GM19328 (cell line): ENCODE results near the gene GGPS1.
"Not testable (repeated sequence)": the region's sequence is repeated elsewhere in the genome, so short reads cannot be mapped to it uniquely, and the experiment has no call there.

Source experiments
- ATAC-seq: cut with Tn5 transposase; IDR thresholded peaks from one replicate; pipeline ENCODE4 v1.9.1; 2021; ENCODE audit warnings: mild to moderate bottlenecking, moderate library complexity; ENCODE audit not compliant: unreplicated experiment

Gene GGPS1

DNA sequence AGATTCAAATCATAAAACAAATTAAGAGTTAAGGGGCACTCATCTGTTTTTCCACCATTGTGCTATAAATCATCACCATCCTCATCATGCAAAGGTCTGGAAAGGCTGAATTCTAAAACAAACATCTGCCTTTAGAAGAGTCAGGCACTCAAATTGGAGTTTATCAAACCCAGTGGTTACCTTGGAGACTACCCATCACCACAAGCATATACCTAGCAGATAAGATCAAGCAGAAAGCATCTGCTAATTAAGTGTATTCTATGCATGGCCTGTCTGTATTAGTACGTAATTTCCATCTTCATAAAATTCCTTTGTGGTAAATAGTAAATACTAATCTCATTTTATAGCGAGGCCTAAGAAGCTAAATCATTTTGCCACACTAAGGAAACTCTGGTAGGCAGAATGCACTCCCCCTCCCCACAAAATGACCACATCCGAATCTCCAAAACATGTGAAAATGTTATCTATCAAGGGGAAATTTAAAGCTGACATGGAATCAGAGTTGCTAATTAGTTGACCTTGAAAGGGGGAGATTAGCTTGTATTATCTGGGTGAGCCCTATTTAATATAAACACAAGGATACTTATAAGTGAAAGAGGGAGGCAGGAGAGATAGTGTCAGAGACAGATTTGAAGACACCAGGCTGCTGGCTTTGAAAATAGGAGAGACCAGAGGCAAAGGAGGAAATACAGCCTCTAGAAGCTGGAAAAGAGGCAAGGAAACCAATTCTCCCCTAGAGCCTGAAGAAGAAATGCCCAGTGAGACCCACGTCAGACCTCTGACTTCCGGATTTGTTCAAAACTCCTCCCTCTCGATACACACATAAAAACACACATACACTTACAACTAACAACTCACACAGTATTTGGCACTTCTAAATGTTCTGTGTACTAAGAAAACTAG, 23.6 kb upstream of the GGPS1 start:
- ATAC-seq: no peak

DNA sequence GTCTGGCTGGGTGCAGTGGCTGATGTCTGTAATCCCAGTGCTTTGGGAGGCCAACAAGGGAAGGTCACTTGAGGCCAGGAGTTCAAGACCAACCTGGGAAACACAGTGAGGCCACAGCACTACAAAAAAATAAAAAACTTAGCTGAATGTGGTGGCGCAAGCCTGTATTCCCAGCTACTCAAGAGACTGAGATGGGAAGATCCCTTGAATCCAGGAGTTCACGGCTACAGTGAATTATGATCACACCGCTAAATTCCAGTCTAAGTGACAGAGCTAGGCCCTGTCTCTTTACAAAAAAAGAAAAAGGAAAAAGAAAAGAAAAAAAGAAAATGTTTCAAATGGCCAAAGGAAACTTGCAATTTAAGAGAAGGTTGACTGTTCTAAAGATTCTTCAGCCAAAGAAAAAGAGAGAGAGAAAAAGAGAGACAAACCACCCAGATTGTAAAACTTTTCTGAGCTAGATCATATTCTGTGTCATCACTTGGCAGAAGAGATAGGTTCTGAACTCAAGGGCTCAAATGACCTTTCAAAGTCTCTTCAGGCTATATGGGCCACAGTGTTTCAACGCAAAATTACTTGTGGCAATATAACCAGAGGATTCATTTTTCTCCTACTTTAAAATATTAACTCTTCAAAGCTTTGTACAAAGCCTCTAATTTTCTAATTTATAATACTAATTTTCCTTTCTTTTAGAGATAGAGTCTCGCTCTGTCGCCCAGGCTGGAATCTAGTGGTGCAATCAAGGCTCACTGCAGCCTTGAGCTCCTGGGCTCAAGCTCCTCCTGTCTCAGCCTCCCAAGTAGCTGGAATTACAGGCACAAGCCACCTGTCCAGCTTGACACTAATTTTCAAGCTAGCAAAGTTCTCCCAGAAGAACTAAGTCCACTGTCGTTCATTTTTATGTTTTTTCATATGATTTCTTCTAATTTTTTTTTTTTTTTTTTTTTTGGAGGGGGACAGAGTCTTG, 20.9 kb upstream of the GGPS1 start:
- no peak for ATAC-seq

DNA sequence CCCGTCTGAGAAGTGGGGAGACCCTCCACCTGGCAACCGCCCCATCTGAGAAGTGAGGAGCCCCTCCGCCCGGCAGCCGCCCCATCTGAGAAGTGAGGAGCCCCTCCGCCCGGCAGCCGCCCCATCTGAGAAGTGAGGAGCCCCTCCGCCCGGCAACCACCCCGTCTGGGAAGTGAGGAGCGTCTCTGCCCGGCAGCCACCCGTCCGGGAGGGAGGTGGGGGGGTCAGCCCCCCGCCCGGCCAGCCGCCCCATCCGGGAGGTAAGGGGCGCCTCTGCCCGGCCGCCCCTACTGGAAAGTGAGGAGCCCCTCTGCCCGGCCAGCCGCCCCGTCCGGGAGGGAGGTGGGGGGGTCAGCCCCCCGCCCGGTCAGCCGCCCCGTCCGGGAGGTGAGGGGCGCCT, 19.2 kb upstream of the GGPS1 start:
- not testable (repeated sequence) for ATAC-seq

DNA sequence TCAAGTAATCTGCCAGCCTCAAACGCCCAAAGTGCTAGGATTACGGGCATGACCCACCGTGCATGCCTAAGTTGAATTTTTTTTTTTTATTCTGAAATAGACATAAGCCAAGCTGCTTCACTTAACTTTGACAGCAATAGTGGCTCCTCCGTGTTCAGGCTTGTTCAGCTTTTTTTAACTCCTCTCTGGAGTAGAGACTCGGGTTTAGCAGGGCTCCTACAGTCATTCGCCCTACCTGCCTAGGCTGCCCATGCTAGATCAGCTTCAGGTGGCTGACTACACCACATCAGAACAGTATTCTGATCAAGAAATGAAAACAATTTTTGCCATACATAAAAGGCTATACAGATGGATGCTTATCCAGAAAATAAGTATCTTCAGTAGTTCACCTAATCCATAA, 15.1 kb upstream of the GGPS1 start:
- no peak for ATAC-seq

DNA sequence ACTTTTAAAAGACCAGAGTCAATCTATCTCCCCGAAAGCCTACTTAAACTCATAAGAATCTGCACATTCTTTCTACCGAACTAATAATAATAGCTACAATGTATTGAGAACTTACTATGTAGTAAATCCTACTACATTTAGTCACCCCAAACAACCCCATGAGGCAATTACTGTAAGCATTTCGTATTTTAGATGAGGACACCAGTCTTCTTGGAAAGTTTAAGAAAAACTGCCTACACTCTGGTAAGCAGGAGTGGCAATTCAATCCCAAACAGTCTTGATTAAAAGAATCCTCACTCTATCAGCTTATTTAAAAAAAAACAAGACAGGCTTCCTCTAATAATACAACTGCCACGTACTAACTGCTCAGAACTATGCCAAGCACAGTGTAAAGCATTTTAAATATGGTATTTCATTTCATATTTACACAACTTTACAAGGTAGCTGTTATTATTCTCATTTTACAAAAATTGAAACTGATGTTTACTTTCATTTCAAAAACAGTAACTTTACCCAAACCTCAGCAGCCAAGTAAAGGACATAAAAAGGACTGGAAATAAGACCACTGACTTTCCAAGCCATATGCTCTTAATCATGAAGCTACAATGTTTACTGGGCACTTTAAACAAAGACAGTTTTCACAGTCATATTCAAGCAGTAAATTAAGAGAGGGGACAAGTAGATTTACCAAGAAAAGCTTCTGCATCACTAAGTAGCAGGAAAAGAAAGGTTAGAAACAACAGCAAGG, 14.3 kb upstream of the GGPS1 start:
- no peak for ATAC-seq

DNA sequence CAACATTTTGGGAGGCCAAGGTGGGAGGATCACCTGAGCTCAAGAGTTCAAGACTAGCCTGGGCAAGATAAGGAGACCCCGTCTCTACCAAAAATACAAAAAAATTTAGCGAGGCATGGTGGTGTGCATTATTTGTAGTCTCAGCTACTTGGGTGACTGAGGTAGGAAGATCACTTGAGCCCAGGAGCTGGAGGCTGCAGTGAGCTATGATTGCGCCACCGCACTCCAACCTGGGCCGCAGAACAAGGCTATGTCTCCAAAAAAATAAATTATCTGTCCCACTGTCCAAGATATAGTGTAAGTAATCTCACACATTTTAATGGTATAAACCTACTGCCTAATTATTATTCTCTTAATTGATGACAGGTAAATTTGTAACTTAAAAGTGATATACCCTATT, 13.2 kb upstream of the GGPS1 start:
- no peak for ATAC-seq

DNA sequence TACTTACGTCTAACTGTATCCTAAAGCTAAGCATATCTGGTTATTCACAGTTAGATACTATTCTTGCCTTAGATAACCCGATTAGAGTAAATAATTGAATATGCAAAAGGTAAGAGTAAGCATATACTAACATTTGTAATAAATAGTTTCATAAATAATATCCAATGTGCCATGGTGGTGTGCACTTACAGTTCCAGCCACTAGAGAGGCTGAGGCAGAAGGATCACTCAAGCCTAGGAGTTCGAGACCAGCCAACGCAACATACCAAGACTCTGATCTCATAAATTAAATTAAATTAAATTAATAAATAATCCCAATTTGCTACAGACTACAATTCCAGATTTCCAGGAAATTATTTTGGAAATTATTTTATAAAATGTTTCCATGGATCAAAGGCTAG, 12.6 kb upstream of the GGPS1 start:
- no peak for ATAC-seq

DNA sequence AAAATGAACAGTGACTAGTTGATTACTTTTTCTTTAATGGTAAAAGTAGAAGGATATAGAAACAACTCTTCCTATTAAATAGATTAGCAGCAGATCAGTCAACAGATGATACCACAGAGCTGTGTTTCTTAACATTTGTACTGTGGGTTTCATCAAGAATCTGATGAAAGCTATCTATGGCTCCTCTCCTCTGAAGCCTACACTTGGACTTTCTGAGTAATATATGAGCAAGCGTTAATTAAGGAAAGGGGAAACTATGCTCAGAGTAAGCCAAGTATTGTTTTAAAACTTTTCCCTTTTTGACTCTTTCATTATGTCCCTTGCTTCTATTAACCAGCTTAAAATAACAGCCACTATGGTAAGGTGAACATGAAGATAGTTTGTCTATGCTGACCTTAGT, 11.2 kb upstream of the GGPS1 start:
- no peak for ATAC-seq

DNA sequence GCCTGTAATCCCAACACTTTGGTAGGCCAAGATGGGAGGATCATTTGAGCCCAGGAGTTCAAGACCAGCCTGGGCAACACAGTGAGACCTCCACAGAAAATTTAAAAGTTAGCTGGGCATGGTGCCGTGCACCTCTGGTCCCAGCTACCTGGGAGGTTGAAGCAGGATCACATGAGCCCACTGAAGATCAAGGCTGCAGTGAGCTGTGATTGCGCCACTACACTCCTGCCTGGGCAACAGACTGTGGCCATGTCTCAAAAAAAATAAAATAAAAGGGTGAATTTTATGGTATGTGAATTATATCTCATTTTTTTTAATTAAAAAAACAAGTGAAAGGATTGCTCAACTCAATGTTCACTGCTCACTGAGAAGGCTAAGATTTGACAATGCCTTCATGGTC, 9.1 kb upstream of the GGPS1 start:
- no peak for ATAC-seq

DNA sequence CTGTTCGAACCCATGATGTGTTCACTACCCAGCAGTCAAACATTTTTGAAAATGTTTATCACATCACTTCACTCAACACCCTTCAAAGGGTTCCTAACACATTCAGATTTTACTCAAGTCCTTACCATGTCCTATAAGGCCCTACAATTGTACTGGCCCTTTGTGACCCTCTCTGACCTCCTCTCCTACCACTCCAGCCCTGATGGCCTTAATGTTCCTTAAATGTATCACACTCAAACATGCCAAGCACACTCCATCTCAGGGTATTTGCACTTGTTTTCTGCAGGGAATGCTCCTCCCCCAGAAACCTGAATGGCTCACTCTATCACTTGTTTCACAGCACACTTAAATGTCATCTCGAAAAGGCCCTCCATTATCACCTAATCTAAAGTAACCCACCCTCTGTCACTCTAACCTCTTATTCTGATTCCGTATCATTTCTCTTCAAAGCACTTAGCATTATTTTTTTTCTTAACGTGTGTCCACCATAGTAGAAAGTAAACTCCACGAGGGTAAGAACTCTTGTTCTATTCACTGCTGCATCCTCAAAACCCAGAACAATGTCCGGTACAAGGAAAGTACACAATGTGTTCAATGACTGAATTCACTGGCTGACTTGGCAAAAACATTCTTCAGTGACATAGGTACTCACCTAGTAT, 7.7 kb upstream of the GGPS1 start:
- no peak for ATAC-seq

DNA sequence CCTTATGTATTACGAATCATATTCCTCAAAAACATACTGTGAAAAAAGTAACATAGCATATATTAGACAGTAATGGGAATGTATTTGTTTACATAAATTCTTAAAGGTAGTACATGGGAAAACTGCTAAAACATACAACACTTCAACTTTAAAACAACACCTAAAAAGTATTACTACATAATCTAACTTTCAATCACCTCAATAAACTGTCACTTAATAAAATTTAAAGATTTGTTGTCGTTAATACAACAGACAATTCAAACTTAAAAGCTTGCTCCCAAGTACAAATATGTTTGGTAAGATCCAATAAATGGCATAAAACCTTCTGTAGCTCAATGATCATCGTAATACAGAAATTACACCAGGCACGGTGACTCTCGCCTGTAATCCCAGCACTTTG, 4.1 kb upstream of the GGPS1 start:
- ATAC-seq: no peak

DNA sequence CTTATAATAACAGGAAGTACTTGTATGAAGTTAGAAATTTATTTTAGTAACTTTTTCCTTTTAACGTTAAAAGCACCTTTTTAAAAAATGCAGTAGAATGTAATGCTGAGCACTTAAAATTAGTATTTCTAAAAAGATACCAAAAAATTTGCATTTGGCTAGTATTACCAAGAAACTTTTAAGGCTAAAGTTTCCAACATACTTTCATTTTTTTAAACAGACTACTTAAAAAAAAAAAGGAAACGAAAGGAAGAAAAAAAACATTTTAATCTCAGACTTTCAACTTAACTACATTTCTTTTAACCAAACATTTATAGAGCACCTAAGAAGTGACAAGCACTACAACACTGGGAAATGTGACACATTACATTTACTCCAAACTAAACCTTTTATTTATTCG, 3.2 kb upstream of the GGPS1 start:
- no peak for ATAC-seq

DNA sequence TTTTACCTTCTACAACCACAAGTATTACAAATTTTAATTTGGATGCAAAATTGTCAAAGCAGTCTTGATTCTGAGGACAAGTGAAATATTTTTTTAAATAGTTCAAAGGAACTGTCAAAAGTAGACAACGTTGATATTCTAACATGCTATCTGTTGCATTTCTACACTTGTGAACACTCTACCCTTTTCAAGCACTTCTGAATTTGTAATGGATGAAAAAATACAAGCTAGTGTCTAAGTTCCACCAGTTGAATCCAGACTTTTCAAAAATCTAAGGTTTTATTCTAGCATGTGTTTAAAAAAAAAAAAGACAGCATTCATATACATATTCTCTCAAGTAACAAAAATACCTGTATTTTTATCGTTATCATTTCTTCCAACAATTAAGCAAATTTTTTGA, 2.5 kb upstream of the GGPS1 start:
- ATAC-seq: no peak

DNA sequence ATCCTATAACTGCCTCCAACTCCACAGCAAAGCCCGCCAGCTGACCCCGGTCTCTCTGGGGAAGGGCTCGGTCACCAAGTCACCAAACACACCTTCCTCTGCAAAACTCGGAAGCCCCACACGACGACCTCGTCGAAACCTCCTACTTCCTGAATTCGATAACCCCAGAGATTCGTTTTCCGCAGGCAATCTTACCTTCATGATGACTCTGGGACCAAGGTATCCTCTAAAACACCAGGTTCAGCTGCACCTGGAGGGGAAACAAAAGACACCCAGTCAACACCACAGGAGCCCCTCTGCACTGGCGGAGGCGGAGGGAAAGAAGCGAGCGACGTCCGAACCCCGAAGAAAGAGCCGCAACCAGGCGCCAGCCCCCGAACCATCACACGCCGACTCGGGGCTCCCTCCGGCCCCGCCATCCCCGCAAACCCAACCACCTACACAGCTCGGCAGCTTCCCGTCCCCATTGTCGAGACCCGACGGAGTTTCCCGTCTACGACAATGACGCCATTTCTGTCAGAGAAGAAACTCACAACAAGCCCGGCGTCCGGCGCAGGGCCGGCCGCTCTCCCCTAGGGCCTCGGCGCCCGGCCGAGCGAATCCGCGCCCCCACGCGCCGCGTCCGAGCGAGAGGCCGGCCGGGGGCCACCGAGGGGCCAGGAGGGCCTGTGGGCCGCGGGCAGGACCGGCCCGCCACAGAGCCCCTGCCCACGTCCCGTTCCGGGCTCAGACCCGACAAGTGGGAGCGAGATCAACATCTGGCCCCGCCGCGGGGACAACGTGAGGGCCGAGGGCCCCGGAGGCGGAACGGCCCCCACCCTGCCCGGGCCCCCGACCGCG, 1.4 kb upstream of the GGPS1 start:
- ATAC-seq: no peak

DNA sequence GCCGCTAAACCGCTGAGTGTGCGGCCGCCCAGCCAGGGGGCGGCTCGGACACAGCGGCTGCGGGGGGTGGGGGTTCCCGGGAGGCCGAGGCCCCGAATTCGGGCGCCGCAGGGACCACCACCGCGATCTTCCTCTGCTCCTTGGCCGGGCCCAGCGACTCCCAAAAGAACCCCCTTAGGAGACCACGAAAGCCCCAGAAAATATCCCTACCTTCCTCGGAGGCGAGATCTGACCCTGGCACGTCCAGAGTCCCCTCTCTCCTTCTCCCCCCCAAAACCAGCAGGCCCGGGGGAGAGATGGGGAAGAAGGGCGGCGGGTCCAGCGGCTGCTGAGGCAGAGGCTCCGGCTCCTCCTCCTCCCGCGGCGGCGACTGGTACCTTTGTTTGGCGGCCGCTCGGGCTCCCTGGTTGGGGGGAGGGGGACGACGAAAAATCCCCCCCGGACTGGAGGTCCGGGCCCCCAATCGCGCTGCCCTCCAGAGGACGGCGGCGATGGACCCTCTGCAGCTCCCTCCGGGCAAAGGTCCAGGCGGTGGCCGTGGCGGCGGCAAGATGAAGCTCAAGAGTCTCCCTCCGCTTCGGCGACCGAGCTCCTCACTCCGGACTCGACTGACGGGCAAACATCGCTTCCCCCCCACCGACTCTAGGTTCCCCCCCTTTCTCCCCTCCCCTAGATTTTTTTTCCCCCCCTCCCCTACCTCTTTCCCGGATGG, 655 bp upstream of the GGPS1 start, which contains the start of gene ARID4B:
TSS of gene ARID4B (minus strand) at position 621 of the 712 bp plus-strand sequence. CDS start 1,260 bp downstream, outside the sequence.
- ATAC-seq: peak; percentile 0

DNA sequence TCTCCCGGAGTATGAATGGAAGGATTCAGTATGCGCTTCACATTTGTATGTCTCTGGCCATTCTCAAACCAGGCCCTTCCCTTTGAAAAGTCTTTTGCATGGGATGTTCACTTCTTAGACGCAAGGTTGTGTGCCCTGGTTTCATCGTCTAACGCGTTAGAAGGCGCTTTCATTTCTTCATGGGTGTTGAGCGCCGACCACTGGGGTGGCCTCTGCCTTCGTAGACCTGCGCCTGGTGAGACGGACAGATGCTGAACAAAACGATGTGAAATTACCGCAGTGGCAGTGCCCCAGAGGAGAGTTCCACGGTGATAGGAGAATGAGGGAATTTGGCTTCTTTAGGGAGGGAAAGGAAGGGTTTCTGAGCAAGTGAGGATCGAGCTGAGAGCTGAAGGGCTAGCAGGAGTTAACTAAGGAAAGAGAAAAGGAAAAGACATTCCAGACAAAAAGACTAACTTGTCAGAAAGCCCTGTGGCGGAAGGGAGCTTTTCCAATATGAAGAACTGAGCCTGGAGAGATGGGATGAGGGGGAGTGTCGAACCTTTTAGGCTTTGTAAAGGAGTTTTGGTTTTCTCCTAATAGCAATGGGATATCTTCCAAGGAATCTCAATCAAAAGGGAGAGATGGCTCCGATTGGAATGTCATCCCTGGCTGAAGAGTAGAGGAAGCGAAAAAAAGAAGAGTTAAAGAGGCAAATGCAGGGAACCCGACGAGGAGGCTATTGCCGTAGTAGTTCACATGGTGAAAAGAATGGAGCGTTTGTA, 951 bp downstream of the GGPS1 start:
- no peak for ATAC-seq

DNA sequence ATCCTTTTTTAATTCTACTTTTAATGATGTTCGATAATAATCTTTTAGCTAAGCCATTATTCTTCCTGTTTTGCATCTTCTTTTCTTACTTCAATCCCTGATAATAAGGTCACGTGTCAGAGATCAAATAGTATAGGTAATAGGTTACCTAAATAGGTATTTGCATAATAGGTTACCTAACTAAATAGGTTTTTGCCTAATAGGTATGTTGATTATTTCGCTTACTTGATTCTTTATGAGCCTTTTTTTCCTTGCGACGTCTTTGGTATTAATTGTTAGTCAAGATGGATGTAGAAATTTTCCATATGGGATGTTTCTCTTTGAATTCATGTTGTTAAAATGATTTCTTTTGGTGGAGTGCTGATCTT, 2.5 kb downstream of the GGPS1 start:
- ATAC-seq: no peak

DNA sequence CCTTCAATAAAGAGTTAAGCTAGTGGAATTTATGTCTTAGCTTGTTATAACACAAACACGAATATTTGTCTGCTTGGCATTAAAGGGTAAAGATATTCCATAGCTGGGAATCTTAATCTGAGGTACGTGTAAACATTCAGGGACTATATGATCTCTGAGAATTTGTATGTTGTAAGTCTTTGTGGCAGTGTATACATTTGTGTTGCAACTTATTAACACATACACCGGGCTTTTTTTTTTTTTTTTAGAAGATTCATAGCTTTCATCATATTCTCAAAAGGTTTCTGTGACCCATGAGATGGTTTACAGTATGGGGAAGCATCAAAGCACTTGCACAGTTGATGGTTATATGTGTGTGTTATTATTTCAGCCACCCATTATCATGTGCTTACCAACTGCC, 3.0 kb downstream of the GGPS1 start:
- no peak for ATAC-seq
